Activated naive CD4-positive, alpha-beta T cell treated with Interleukin-2 at 50 U/mL for 16 hours (primary cell): ENCODE measurements around the gene SYCN.

Experiments
- DNase-seq: peaks from one replicate; pipeline ENCODE4 v3.0.0-alpha.2; 2020

The SYCN gene

GRCh38 chr19:39192846-39193245, 11.2 kb downstream of the SYCN start:
- DNase-seq = no peak

- no peak for DNase-seq
Observed at GRCh38 chr19:39190768-39191167, 13.3 kb downstream of the SYCN start.

GRCh38 chr19:39188960-39189359, 15.1 kb downstream of the SYCN start:
- DNase-seq = no peak

GRCh38 chr19:39187552-39187943, 16.5 kb downstream of the SYCN start:
- no peak for DNase-seq

GRCh38 chr19:39186391-39186790, 17.7 kb downstream of the SYCN start:
- DNase-seq = no peak

GRCh38 chr19:39183104-39183503, 21.0 kb downstream of the SYCN start:
- no peak for DNase-seq

- DNase-seq = no peak
Observed at GRCh38 chr19:39182174-39182505, 21.9 kb downstream of the SYCN start.

- DNase-seq = no peak
Observed at GRCh38 chr19:39181500-39182173, 22.4 kb downstream of the SYCN start.

- no peak for DNase-seq
Observed at GRCh38 chr19:39180749-39181148, 23.3 kb downstream of the SYCN start.

- DNase-seq = no peak
Observed at GRCh38 chr19:39179754-39180153, 24.3 kb downstream of the SYCN start.

GRCh38 chr19:39178296-39179006, 25.6 kb downstream of the SYCN start:
- DNase-seq = no peak

- DNase-seq = no peak
Observed at GRCh38 chr19:39177736-39178135, 26.3 kb downstream of the SYCN start.

- no peak for DNase-seq
Observed at GRCh38 chr19:39177110-39177699, 26.9 kb downstream of the SYCN start.

GRCh38 chr19:39175564-39175963, 28.5 kb downstream of the SYCN start:
- no peak for DNase-seq

- no peak for DNase-seq
Observed at GRCh38 chr19:39174558-39175544, 29.2 kb downstream of the SYCN start.

GRCh38 chr19:39174142-39174541, 29.9 kb downstream of the SYCN start:
- DNase-seq = no peak

GRCh38 chr19:39173502-39173991, 30.5 kb downstream of the SYCN start:
- DNase-seq = no peak

- DNase-seq = no peak
Observed at GRCh38 chr19:39172700-39173501, 31.2 kb downstream of the SYCN start.

- no peak for DNase-seq
Observed at GRCh38 chr19:39171479-39172465, 32.3 kb downstream of the SYCN start.

- no peak for DNase-seq
Observed at GRCh38 chr19:39170386-39171231, 33.5 kb downstream of the SYCN start.
